Measurements from ENCODE around the gene VCP.

Gene VCP

DNA sequence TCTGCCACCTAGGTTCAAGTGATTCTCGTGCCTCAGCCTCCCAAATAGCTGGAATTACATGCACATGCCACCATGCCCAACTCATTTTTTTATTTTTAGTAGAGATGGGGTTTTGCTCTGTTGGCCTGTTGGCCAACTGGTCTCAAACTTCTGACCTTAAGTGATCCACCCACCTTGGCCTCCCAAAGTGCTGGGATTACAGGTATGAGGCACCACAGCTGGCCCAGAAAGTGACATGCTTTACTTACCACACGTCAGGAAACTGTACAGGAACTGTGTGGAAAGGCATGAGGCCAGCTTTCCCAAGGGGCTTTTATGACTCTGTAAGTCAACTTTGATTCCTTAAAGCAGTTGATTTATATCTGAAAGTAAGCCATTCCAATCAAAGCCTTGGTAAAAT is 57.9 kb downstream of the VCP start:
- no peak for DNase-seq (ENCODE audit: low read depth)

DNA sequence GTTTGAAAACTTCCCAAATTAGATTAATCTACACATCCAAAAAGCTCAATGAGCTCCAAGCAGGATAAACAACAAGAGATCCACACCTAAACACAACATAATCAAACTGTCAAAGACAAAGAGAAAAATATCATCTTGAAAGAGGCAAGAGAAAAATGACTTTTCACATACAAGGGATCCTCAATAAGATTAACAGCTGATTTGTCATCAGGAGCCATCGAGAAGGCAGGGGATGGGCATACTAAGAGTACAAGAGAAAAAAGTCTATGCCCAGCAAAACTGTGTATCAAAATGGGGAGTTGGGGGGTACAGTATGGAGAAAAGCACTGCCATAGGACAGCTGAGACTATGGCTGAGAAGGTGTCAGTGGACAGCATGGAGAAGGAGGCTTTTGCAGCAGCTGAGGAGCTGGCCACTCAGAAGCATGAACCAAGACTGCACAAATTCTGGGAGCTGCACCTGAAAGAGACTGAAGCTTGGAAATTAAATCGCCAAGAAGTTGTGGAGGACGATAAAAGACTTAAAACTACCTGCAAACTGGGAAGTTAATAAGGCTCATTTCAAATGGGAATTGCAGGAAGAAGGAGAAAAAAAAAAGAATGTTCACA is 62.0 kb downstream of the VCP start:
- DNase-seq (ENCODE audit: low read depth): no peak
